OCI-LY3 (cell line): Measurements from ENCODE around the gene DLG4.
A peak's percentile ranks its signal among the peaks of the same experiment; 100 is the strongest.

Source experiments
- H2AFZ ChIP-seq: fragments of 200-600, 300-600 bp; shearing (Covaris generic); 2 replicates; pipeline ENCODE4 v1.6.0; 2014; ENCODE audit warnings: antibody characterized with exemption, low read depth, low read length
- H3K27ac ChIP-seq: fragments of 200-600, 300-600 bp; sonication (generic); 2 replicates; pipeline ENCODE4 v1.5.1; 2014; ENCODE audit warnings: mild to moderate bottlenecking, low read length, moderate library complexity, mixed read lengths
- H3K27me3 ChIP-seq: fragments of 200-600, 300-600 bp; sonication (generic); 2 replicates; pipeline ENCODE4 v1.6.1; 2014; ENCODE audit warnings: low read depth, low read length, mixed read lengths
- H3K36me3 ChIP-seq: fragments of 200-600, 300-600 bp; sonication (generic); replicated peaks from 2 replicates; pipeline ENCODE3; 2014; ENCODE audit warnings: low read depth, low read length, mixed read lengths
- H3K4me1 ChIP-seq: fragments of 300-600, 200-600 bp; sonication (generic); 2 replicates; pipeline ENCODE4 v1.6.1; 2014; ENCODE audit warnings: low read length, mixed read lengths
- H3K4me2 ChIP-seq: fragments of 200-600, 300-600 bp; sonication (generic); 2 replicates; pipeline ENCODE4 v1.6.1; 2014; ENCODE audit warnings: low read length, mixed read lengths
- H3K4me3 ChIP-seq: fragments of 300-600, 200-600 bp; sonication (generic); 2 replicates; pipeline ENCODE4 v1.5.1; 2014; ENCODE audit warnings: antibody characterized with exemption, mild to moderate bottlenecking, low read length, moderate library complexity
- H3K79me2 ChIP-seq: fragments of 300-600, 200-600 bp; shearing (Covaris generic); 2 replicates; pipeline ENCODE4 v1.6.1; 2014; ENCODE audit warnings: mild to moderate bottlenecking, low read length, mixed read lengths
- H3K9ac ChIP-seq: fragments of 300-600, 200-600 bp; shearing (Covaris generic); 2 replicates; pipeline ENCODE4 v1.6.0; 2014; ENCODE audit warnings: mild to moderate bottlenecking, low read length, moderate library complexity
- H3K9me3 ChIP-seq: fragments of 200-600, 300-600 bp; shearing (Covaris generic); 2 replicates; pipeline ENCODE4 v1.6.1; 2014; ENCODE audit warnings: low read length, mixed read lengths; ENCODE audit not compliant: insufficient read depth
- H4K20me1 ChIP-seq: fragments of 200-600, 300-600 bp; sonication (generic); 2 replicates; pipeline ENCODE4 v1.6.1; 2016; ENCODE audit warnings: low read length, mixed read lengths; ENCODE audit not compliant: insufficient read depth
- CTCF ChIP-seq: fragments of 200-600, 300-600 bp; sonication (generic); IDR thresholded peaks from 2 replicates; pipeline ENCODE4 v1.5.1; 2014; ENCODE audit warnings: antibody characterized with exemption, low read length, low read depth
- EZH2phosphoT487 ChIP-seq: fragments of 200-600 bp; shearing (Covaris generic); IDR thresholded peaks from 2 replicates; pipeline ENCODE4 v1.6.1; 2018; ENCODE audit warnings: antibody characterized with exemption, mixed run types, low read depth

Gene DLG4

GRCh38 chr17:7241783-7242716 is 22.4 kb upstream of the DLG4 start, which contains the start of gene GABARAP:
GABARAP (minus strand) TSS chr17:7242449; CDS start chr17:7242330, 119 bp downstream.
- TF ChIP-seq CTCF: no peak
- TF ChIP-seq EZH2phosphoT487: no peak
- Histone ChIP-seq H3K27ac (peak within 1 kb of the TSS; percentile 86), H3K27me3 (no peaks in the 10 kb centered on the region), H3K4me1 (peaks cover 28% of the 10 kb centered on the region), H3K79me2 (peaks cover 47% of the 10 kb centered on the region), H2AFZ (peak within 1 kb of the TSS; percentile 93), H3K9me3 (no peaks in the 10 kb centered on the region), H3K4me3 (peak within 1 kb of the TSS; percentile 94), H3K9ac (peak within 1 kb of the TSS; percentile 89), H3K36me3 (peaks cover 3% of the 10 kb centered on the region), H3K4me2 (peak within 1 kb of the TSS; percentile 96), H4K20me1 (peaks cover 5% of the 10 kb centered on the region)

GRCh38 chr17:7241090-7241733 is 21.6 kb upstream of the DLG4 start:
- H3K79me2 ChIP-seq: peaks cover 47% of the 10 kb centered on the region
- no peak overlapping the region for H2AFZ ChIP-seq
- TF ChIP-seq CTCF (no peak), EZH2phosphoT487 (no peak)
- H3K4me1 ChIP-seq: peaks cover 31% of the 10 kb centered on the region
- peaks cover 7% of the 10 kb centered on the region for H3K36me3 ChIP-seq
- H3K9me3 ChIP-seq: no peaks in the 10 kb centered on the region
- H3K4me3 ChIP-seq: peak overlapping the region; percentile 94
- H3K9ac ChIP-seq: peak overlapping the region; percentile 89
- peaks cover 5% of the 10 kb centered on the region for H4K20me1 ChIP-seq
- peak overlapping the region; percentile 86 for H3K27ac ChIP-seq
- no peaks in the 10 kb centered on the region for H3K27me3 ChIP-seq
- peak overlapping the region; percentile 96 for H3K4me2 ChIP-seq

GRCh38 chr17:7240375-7240774 is 20.7 kb upstream of the DLG4 start:
- no peak overlapping the region for H2AFZ ChIP-seq
- peak overlapping the region; percentile 86 for H3K27ac ChIP-seq
- H3K4me3 ChIP-seq: peak overlapping the region; percentile 94
- H3K79me2 ChIP-seq: peaks cover 48% of the 10 kb centered on the region
- TF ChIP-seq CTCF: no peak
- no peak for TF ChIP-seq EZH2phosphoT487
- no peaks in the 10 kb centered on the region for H3K9me3 ChIP-seq
- peak overlapping the region; percentile 96 for H3K4me2 ChIP-seq
- H3K36me3 ChIP-seq: peaks cover 13% of the 10 kb centered on the region
- H3K9ac ChIP-seq: peak overlapping the region; percentile 58
- peaks cover 31% of the 10 kb centered on the region for H3K4me1 ChIP-seq
- peaks cover 5% of the 10 kb centered on the region for H4K20me1 ChIP-seq
- no peaks in the 10 kb centered on the region for H3K27me3 ChIP-seq
